Skeletal muscle cell (primary cell): Measurements from ENCODE around the gene OR52L1.

Experiments
- DNase-seq: peaks from one replicate; pipeline ENCODE4 v3.0.0-alpha.2; 2010; ENCODE audit warnings: low read depth
- H3K4me3 ChIP-seq: 2 replicates; pipeline ENCODE4 v1.5.1; 2011; ENCODE audit warnings: low read depth, mild to moderate bottlenecking, control low read depth, low read length, moderate library complexity

OR52L1 gene

DNA sequence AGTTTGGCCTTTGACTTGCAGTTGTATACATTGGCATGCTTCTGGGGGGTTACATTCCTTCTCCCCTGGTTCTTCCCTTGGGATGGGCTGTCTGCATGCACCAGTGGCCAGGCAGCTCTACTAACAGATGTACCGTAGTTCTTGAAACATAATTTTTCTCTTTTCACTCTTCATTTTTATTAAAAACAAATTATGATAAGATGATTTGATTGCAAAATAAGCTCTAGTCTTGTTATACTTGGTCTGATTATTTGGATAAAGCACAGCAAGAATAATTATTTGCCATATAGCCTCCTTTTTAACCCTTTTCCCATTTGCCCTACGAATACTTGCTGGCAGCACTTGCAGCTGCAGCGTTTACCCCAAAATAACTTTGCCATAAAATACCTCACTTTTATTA is 31.2 kb downstream of the OR52L1 start:
- DNase-seq, result no peak
- no peak overlapping the region for H3K4me3 ChIP-seq

DNA sequence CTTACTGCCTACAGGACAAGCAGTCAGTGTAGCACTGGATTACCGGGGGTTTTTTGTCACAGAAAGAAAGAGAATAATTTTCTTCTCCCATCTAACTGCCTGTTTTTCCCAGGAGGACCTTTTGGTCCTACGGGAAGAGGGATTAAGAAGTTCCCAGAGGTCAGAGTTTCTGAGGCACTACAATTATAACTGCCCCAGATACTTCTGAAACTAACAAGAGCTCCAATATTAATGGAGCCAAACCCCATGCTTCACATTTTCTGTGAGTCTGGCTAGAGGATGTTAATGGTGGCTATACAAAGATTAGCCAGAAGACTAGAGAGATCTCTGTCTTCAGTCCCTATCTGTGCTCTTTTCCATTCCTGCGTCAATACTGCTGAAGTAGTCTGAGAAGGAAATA is 44.8 kb downstream of the OR52L1 start, which contains the start of gene OR56A3:
Gene OR56A3 (plus strand): TSS at position 301 of the 400 bp plus-strand sequence. CDS start 5,096 bp downstream, outside the sequence.
- DNase-seq, result no peak
- no peak within 1 kb of the TSS for H3K4me3 ChIP-seq

DNA sequence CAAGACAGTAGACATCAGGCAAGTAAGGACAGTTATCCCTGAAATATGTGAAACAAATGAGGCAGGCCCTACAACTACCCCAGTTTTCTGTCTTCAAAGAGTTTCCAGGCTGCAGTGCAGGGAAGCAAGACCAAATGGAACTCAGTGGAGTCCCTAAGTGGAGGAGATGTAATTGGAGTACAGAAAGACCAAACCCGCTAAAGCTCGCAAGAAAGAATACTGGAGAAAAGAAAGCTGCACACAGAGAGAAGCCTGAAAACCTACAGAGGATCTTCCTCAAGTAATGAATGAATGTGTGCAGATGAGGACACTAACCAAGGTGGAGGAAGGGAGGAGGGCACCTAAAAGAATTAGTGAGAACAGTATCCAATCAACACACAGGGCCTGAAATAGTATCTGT is 46.0 kb downstream of the OR52L1 start:
- H3K4me3 ChIP-seq, result no peak overlapping the region
- no peak for DNase-seq

DNA sequence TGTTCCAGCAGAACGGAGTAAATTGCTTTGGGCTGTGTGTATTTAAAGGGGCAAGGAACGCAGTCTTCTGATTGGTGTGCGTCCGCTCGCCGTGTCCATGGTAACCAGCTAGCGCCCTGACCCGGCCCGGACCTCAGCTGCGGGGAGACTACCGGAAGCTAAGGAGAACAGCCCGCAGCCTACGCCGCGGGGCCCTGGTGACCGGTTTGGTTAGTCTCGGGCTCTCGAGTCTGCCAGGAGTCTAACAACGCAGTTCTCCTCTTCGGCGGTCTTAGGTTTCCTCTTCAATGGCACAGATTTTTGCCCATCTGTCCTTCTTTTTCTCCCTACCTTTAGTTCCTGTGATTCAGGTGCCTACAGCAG is 48.2 kb downstream of the OR52L1 start:
- no peak for DNase-seq
- H3K4me3 ChIP-seq, result no peak overlapping the region

DNA sequence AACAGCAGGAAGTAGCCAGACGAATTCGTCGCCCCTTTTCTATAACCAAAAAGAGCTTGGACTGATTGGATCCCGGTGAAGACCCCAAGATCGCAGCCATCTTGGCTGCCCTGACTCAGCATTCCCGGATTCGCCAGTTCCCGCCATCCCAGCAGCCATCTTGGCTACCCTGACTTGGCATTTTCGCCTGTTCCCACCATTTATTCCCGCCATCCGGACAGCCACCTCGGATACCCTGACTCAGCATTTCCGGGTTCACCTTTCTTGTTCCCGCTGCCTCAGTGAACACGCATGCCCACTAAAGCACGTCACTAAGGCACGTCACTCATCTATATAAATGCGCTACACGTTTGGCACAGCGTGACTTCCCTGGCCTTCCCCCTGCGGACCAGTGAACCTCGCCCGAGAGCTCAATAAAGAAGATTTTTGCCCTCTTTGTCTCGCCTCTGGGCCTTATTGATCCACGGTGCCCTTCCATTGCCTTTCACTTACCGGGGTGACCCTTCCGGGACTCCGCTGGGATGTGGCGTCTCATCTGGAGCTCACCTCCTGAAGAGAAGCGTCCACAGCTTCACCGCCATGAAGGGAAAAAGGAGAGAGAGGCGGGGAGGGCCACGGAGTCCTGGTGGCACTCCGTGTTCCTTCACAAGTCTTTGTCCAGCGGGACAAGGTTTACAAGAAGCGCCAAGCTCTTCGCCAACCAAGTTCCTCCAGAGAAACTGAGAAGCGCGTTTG is 48.8 kb downstream of the OR52L1 start:
- no peak overlapping the region for H3K4me3 ChIP-seq
- DNase-seq, result no peak
